Mononuclear cell (primary cell): ENCODE results near the gene ITGA6. TPM values are rescaled to one million over a fixed set of nuclear protein-coding genes. Genes with fewer than 3 reads are reported as not detected.

ENCODE experiments used
- H3K27me3 ChIP-seq: 2 replicates; pipeline ENCODE4 v1.6.0; 2011; ENCODE audit warnings: low read length, control low read depth; ENCODE audit not compliant: insufficient read depth
- H3K4me1 ChIP-seq: 2 replicates; pipeline ENCODE4 v1.5.1; 2011; ENCODE audit warnings: mild to moderate bottlenecking, low read length, control low read depth; ENCODE audit not compliant: insufficient read depth
- H3K4me3 ChIP-seq: 2 replicates; pipeline ENCODE4 v1.5.1; 2011; ENCODE audit warnings: mild to moderate bottlenecking, low read length, moderate library complexity
- H3K9me3 ChIP-seq: 2 replicates; pipeline ENCODE4 v1.5.1; 2011; ENCODE audit warnings: low read depth, mild to moderate bottlenecking, control low read depth, low read length
- total RNA-seq: library from RNA; depleted of rRNA; stranded (reverse); fragments of >200 nt; gene quantifications from one replicate; pipeline ENCODE4 v1.2.3, GENCODE V29; 2012

Gene ITGA6
- total RNA-seq, result 116 TPM

- Histone ChIP-seq H3K27me3 (peaks cover 60% of the 10 kb centered on the region), H3K4me3 (peak within 1 kb of the TSS; percentile 55), H3K4me1 (peaks cover 28% of the 10 kb centered on the region), H3K9me3 (no peaks in the 10 kb centered on the region)
These were observed at the start of gene ITGA6 for GRCh38 chr2:172427256-172427989. Gene ITGA6, plus strand, starts transcription at chr2:172427586.

GRCh38 chr2:172380436-172381274 is 46.7 kb upstream of the ITGA6 start:
- peaks cover 29% of the 10 kb centered on the region for H3K4me1 ChIP-seq
- H3K9me3 ChIP-seq, result no peaks in the 10 kb centered on the region
- H3K4me3 ChIP-seq, result no peak overlapping the region
- H3K27me3 ChIP-seq, result no peaks in the 10 kb centered on the region

- Histone ChIP-seq H3K9me3 (no peaks in the 10 kb centered on the region), H3K4me1 (peaks cover 25% of the 10 kb centered on the region), H3K4me3 (no peak overlapping the region), H3K27me3 (no peaks in the 10 kb centered on the region)
These were observed 45.9 kb upstream of the ITGA6 start for GRCh38 chr2:172381275-172382027.

GRCh38 chr2:172387361-172387760 is 40.0 kb upstream of the ITGA6 start:
- no peaks in the 10 kb centered on the region for H3K27me3 ChIP-seq

GRCh38 chr2:172389685-172390339 is 37.6 kb upstream of the ITGA6 start:
- H3K27me3 ChIP-seq, result no peaks in the 10 kb centered on the region
- no peak overlapping the region for H3K4me3 ChIP-seq
- H3K9me3 ChIP-seq, result no peaks in the 10 kb centered on the region
- H3K4me1 ChIP-seq, result peaks cover 16% of the 10 kb centered on the region

More at GRCh38 chr2:172387361-172387760, 40.0 kb upstream of the ITGA6 start:
- no peaks in the 10 kb centered on the region for H3K9me3 ChIP-seq
- peaks cover 3% of the 10 kb centered on the region for H3K4me1 ChIP-seq
- no peak overlapping the region for H3K4me3 ChIP-seq

- Histone ChIP-seq H3K9me3 (no peaks in the 10 kb centered on the region), H3K4me3 (no peak overlapping the region), H3K27me3 (no peaks in the 10 kb centered on the region), H3K4me1 (peaks cover 32% of the 10 kb centered on the region)
These were observed 33.4 kb upstream of the ITGA6 start for GRCh38 chr2:172394002-172394401.

GRCh38 chr2:172395503-172395902 is 31.9 kb upstream of the ITGA6 start:
- H3K27me3 ChIP-seq, result no peaks in the 10 kb centered on the region
- peaks cover 29% of the 10 kb centered on the region for H3K4me1 ChIP-seq
- no peak overlapping the region for H3K4me3 ChIP-seq
- no peaks in the 10 kb centered on the region for H3K9me3 ChIP-seq

- Histone ChIP-seq H3K4me3 (no peak overlapping the region), H3K9me3 (no peaks in the 10 kb centered on the region), H3K27me3 (no peaks in the 10 kb centered on the region), H3K4me1 (peaks cover 29% of the 10 kb centered on the region)
These were observed 30.1 kb upstream of the ITGA6 start for GRCh38 chr2:172397148-172397834.

GRCh38 chr2:172398440-172398839 is 28.9 kb upstream of the ITGA6 start:
- Histone ChIP-seq H3K4me1 (peaks cover 29% of the 10 kb centered on the region), H3K4me3 (no peak overlapping the region), H3K27me3 (no peaks in the 10 kb centered on the region), H3K9me3 (no peaks in the 10 kb centered on the region)

GRCh38 chr2:172399765-172400164 is 27.6 kb upstream of the ITGA6 start:
- Histone ChIP-seq H3K27me3 (no peaks in the 10 kb centered on the region), H3K4me1 (peaks cover 17% of the 10 kb centered on the region), H3K4me3 (no peak overlapping the region), H3K9me3 (no peaks in the 10 kb centered on the region)

- Histone ChIP-seq H3K4me3 (no peak overlapping the region), H3K27me3 (peaks cover 3% of the 10 kb centered on the region), H3K9me3 (no peaks in the 10 kb centered on the region), H3K4me1 (no peaks in the 10 kb centered on the region)
These were observed 25.2 kb upstream of the ITGA6 start for GRCh38 chr2:172402198-172402597.

- no peaks in the 10 kb centered on the region for H3K4me1 ChIP-seq
These were observed 24.0 kb upstream of the ITGA6 start for GRCh38 chr2:172403402-172403801.

GRCh38 chr2:172403881-172404468 is 23.4 kb upstream of the ITGA6 start:
- Histone ChIP-seq H3K4me3 (no peak overlapping the region), H3K4me1 (no peaks in the 10 kb centered on the region), H3K27me3 (peaks cover 3% of the 10 kb centered on the region), H3K9me3 (no peaks in the 10 kb centered on the region)

More at GRCh38 chr2:172403402-172403801, 24.0 kb upstream of the ITGA6 start:
- Histone ChIP-seq H3K4me3 (no peak overlapping the region), H3K27me3 (peaks cover 3% of the 10 kb centered on the region), H3K9me3 (no peaks in the 10 kb centered on the region)

- Histone ChIP-seq H3K9me3 (no peaks in the 10 kb centered on the region), H3K4me3 (no peak overlapping the region), H3K27me3 (peaks cover 3% of the 10 kb centered on the region), H3K4me1 (no peaks in the 10 kb centered on the region)
These were observed 22.6 kb upstream of the ITGA6 start for GRCh38 chr2:172404824-172405223.
